GM23338 (cell line): ENCODE results near the gene PLEKHH3.
"Not testable (repeated sequence)": the region's sequence is repeated elsewhere in the genome, so short reads cannot be mapped to it uniquely, and the experiment has no call there.

ENCODE experiments used
- CREB1 ChIP-seq: fragments of 250-450 bp; sonication (Bioruptor Pico); IDR thresholded peaks from 2 replicates; pipeline ENCODE4 v1.5.0; 2020; ENCODE audit warnings: low read depth, mild to moderate bottlenecking, moderate library complexity
- EZH2 ChIP-seq: fragments of 200-600 bp; sonication (generic); IDR thresholded peaks from one replicate; pipeline ENCODE4 v1.8.0; 2017; ENCODE audit warnings: antibody characterized with exemption, mild to moderate bottlenecking, low read depth; ENCODE audit not compliant: unreplicated experiment
- EZH2phosphoT487 ChIP-seq: fragments of 200-600 bp; sonication (generic); IDR thresholded peaks from one replicate; pipeline ENCODE4 v1.8.1; 2018; ENCODE audit warnings: antibody characterized with exemption; ENCODE audit not compliant: unreplicated experiment
- JUNB ChIP-seq: IDR thresholded peaks from one replicate; pipeline ENCODE4 v1.6.1; 2016; ENCODE audit warnings: antibody characterized with exemption; ENCODE audit not compliant: unreplicated experiment
- POLR2AphosphoS5 ChIP-seq: IDR thresholded peaks from 2 replicates; pipeline ENCODE4 v1.6.1; 2016; ENCODE audit warnings: antibody characterized with exemption, low read depth
- STAT1 ChIP-seq: IDR thresholded peaks from one replicate; pipeline ENCODE4 v1.6.1; 2016; ENCODE audit warnings: antibody characterized with exemption; ENCODE audit not compliant: unreplicated experiment
- ZNF114 ChIP-seq: fragments of 250-450 bp; sonication (Bioruptor Pico); IDR thresholded peaks from 2 replicates; pipeline ENCODE4 v1.5.0; 2020; ENCODE audit warnings: mild to moderate bottlenecking, moderate library complexity
- TF ChIP-seq, protein P1 (sequence below): IDR thresholded peaks from one replicate; pipeline ENCODE4 v1.6.1; 2018; ENCODE audit warnings: antibody characterized with exemption; ENCODE audit not compliant: unreplicated experiment
- TF ChIP-seq, protein P2 (sequence below), 2 experiments: fragments of 200-600 bp in 1 of 2; sonication (generic) in 1 of 2; conservative IDR thresholded peaks; 2 replicates each; pipeline versions ENCODE4 v1.5.1 to v1.6.1; 2016 to 2017; ENCODE audit warnings: antibody characterized with exemption in 2 of 2, low read depth in 2 of 2, mild to moderate bottlenecking in 2 of 2, moderate library complexity in 1 of 2
- TF ChIP-seq, protein P3 (sequence below): IDR thresholded peaks from 2 replicates; pipeline ENCODE4 v1.6.1; 2016; ENCODE audit warnings: antibody characterized with exemption
- TF ChIP-seq, protein P4 (sequence below): fragments of 250-450 bp; sonication (Bioruptor Pico); IDR thresholded peaks from 2 replicates; pipeline ENCODE4 v1.5.0; 2020; ENCODE audit warnings: mild to moderate bottlenecking, moderate library complexity

DNA sequence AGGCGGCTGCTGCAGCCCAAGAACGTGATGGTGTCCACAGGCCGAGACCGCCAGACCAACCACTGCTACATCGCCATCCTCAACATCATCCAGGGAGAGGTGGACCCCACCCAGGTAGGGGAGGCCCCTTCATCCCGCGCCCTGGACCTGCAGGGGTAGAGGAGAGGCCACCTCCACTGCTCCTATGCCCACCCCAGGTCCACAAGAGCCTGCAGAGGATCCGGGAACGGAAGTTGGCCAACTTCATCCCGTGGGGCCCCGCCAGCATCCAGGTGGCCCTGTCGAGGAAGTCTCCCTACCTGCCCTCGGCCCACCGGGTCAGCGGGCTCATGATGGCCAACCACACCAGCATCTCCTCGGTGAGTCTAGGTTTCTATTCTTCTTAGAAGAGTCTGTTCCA, 10.7 kb downstream of the PLEKHH3 start:
- TF ChIP-seq, protein P1, sequence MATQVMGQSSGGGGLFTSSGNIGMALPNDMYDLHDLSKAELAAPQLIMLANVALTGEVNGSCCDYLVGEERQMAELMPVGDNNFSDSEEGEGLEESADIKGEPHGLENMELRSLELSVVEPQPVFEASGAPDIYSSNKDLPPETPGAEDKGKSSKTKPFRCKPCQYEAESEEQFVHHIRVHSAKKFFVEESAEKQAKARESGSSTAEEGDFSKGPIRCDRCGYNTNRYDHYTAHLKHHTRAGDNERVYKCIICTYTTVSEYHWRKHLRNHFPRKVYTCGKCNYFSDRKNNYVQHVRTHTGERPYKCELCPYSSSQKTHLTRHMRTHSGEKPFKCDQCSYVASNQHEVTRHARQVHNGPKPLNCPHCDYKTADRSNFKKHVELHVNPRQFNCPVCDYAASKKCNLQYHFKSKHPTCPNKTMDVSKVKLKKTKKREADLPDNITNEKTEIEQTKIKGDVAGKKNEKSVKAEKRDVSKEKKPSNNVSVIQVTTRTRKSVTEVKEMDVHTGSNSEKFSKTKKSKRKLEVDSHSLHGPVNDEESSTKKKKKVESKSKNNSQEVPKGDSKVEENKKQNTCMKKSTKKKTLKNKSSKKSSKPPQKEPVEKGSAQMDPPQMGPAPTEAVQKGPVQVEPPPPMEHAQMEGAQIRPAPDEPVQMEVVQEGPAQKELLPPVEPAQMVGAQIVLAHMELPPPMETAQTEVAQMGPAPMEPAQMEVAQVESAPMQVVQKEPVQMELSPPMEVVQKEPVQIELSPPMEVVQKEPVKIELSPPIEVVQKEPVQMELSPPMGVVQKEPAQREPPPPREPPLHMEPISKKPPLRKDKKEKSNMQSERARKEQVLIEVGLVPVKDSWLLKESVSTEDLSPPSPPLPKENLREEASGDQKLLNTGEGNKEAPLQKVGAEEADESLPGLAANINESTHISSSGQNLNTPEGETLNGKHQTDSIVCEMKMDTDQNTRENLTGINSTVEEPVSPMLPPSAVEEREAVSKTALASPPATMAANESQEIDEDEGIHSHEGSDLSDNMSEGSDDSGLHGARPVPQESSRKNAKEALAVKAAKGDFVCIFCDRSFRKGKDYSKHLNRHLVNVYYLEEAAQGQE: not testable (repeated sequence)
- TF ChIP-seq, protein P2, sequence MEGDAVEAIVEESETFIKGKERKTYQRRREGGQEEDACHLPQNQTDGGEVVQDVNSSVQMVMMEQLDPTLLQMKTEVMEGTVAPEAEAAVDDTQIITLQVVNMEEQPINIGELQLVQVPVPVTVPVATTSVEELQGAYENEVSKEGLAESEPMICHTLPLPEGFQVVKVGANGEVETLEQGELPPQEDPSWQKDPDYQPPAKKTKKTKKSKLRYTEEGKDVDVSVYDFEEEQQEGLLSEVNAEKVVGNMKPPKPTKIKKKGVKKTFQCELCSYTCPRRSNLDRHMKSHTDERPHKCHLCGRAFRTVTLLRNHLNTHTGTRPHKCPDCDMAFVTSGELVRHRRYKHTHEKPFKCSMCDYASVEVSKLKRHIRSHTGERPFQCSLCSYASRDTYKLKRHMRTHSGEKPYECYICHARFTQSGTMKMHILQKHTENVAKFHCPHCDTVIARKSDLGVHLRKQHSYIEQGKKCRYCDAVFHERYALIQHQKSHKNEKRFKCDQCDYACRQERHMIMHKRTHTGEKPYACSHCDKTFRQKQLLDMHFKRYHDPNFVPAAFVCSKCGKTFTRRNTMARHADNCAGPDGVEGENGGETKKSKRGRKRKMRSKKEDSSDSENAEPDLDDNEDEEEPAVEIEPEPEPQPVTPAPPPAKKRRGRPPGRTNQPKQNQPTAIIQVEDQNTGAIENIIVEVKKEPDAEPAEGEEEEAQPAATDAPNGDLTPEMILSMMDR (conservative IDR thresholded peaks at IDR 0.05; ENCODE audit: low read depth in 2 of 2): not testable (repeated sequence)
- TF ChIP-seq EZH2phosphoT487; EZH2; JUNB; STAT1; ZNF114; CREB1 (CRISPR knock-in tag); POLR2AphosphoS5: not testable (repeated sequence)
- TF ChIP-seq, protein P3, sequence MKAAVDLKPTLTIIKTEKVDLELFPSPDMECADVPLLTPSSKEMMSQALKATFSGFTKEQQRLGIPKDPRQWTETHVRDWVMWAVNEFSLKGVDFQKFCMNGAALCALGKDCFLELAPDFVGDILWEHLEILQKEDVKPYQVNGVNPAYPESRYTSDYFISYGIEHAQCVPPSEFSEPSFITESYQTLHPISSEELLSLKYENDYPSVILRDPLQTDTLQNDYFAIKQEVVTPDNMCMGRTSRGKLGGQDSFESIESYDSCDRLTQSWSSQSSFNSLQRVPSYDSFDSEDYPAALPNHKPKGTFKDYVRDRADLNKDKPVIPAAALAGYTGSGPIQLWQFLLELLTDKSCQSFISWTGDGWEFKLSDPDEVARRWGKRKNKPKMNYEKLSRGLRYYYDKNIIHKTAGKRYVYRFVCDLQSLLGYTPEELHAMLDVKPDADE: not testable (repeated sequence)
- TF ChIP-seq, protein P4, sequence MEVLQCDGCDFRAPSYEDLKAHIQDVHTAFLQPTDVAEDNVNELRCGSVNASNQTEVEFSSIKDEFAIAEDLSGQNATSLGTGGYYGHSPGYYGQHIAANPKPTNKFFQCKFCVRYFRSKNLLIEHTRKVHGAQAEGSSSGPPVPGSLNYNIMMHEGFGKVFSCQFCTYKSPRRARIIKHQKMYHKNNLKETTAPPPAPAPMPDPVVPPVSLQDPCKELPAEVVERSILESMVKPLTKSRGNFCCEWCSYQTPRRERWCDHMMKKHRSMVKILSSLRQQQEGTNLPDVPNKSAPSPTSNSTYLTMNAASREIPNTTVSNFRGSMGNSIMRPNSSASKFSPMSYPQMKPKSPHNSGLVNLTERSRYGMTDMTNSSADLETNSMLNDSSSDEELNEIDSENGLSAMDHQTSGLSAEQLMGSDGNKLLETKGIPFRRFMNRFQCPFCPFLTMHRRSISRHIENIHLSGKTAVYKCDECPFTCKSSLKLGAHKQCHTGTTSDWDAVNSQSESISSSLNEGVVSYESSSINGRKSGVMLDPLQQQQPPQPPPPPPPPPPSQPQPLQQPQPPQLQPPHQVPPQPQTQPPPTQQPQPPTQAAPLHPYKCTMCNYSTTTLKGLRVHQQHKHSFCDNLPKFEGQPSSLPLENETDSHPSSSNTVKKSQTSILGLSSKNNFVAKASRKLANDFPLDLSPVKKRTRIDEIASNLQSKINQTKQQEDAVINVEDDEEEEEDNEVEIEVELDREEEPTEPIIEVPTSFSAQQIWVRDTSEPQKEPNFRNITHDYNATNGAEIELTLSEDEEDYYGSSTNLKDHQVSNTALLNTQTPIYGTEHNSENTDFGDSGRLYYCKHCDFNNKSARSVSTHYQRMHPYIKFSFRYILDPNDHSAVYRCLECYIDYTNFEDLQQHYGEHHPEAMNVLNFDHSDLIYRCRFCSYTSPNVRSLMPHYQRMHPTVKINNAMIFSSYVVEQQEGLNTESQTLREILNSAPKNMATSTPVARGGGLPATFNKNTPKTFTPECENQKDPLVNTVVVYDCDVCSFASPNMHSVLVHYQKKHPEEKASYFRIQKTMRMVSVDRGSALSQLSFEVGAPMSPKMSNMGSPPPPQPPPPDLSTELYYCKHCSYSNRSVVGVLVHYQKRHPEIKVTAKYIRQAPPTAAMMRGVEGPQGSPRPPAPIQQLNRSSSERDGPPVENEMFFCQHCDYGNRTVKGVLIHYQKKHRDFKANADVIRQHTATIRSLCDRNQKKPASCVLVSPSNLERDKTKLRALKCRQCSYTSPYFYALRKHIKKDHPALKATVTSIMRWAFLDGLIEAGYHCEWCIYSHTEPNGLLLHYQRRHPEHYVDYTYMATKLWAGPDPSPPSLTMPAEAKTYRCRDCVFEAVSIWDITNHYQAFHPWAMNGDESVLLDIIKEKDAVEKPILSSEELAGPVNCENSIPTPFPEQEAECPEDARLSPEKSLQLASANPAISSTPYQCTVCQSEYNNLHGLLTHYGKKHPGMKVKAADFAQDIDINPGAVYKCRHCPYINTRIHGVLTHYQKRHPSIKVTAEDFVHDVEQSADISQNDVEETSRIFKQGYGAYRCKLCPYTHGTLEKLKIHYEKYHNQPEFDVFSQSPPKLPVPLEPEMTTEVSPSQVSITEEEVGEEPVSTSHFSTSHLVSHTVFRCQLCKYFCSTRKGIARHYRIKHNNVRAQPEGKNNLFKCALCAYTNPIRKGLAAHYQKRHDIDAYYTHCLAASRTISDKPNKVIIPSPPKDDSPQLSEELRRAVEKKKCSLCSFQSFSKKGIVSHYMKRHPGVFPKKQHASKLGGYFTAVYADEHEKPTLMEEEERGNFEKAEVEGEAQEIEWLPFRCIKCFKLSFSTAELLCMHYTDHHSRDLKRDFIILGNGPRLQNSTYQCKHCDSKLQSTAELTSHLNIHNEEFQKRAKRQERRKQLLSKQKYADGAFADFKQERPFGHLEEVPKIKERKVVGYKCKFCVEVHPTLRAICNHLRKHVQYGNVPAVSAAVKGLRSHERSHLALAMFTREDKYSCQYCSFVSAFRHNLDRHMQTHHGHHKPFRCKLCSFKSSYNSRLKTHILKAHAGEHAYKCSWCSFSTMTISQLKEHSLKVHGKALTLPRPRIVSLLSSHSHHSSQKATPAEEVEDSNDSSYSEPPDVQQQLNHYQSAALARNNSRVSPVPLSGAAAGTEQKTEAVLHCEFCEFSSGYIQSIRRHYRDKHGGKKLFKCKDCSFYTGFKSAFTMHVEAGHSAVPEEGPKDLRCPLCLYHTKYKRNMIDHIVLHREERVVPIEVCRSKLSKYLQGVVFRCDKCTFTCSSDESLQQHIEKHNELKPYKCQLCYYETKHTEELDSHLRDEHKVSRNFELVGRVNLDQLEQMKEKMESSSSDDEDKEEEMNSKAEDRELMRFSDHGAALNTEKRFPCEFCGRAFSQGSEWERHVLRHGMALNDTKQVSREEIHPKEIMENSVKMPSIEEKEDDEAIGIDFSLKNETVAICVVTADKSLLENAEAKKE (CRISPR knock-in tag): not testable (repeated sequence)
